ENCODE measurements around the gene DOK5. TPM values are rescaled to one million over a fixed set of nuclear protein-coding genes. Genes with fewer than 3 reads are reported as not detected.
A peak's percentile ranks its signal among the peaks of the same experiment; 100 is the strongest.

The DOK5 gene
- total and polyA plus RNA-seq, 2 of the 8 experiments (the other 6 are each of a cell fraction or from before 2014, with no cell fraction given): 8.9 to 15.0 TPM

DNA sequence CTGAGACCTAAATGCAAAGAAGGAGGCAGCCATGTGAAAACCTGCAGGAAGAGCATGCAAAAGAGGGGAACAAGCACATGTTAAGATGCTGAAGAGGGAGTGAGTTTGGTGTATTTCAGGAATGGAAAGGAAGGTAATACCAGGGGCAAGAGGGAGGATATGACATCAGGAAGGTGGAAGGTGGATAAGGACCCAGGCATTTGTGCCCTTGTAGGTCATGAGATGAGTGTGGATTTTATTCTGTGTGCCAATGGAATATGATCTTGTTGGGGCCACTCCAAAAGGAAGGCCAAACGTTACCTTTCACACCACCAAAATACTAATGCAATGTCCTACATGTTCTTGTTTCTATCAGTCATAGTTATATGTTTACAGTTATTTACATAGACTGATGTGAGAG, 17.2 kb upstream of the DOK5 start:
- Histone ChIP-seq H3K56ac (replicated peaks; ENCODE audit: insufficient read length, low read depth, low read length) (no peak overlapping the region), H4K91ac (replicated peaks; ENCODE audit: insufficient read length, low read length) (no peak overlapping the region), H3K4me1 (replicated peaks in 1 of 4; ENCODE audit: control insufficient read depth in 3 of 4, insufficient read depth in 4 of 4, low read length in 3 of 4) (no peaks in the 10 kb centered on the region), H3K36me3 (ENCODE audit: control insufficient read depth in 2 of 4, insufficient read depth in 4 of 4, low read length in 3 of 4) (no peaks in the 10 kb centered on the region), H3K4me3 (ENCODE audit: extremely low read depth in 1 of 4, insufficient read depth in 2 of 4, low read depth in 3 of 4, low read length in 4 of 4) (no peak overlapping the region), H4K20me1 (replicated peaks in 1 of 2; ENCODE audit: control insufficient read depth in 1 of 2, insufficient read depth in 2 of 2, low read length in 2 of 2) (no peaks in the 10 kb centered on the region), H2BK15ac (ENCODE audit: low read length) (no peak overlapping the region), H3K23ac (ENCODE audit: insufficient read length) (no peak overlapping the region), H2AK5ac (ENCODE audit: low read depth, low read length) (no peak overlapping the region), H4K5ac (ENCODE audit: insufficient read length, low read depth, low read length) (no peak overlapping the region), H2BK5ac (ENCODE audit: low read depth, low read length) (no peak overlapping the region), H3K79me1 (ENCODE audit: low read depth, low read length) (no peaks in the 10 kb centered on the region), H3K4ac (replicated peaks; ENCODE audit: insufficient read length, low read depth, low read length) (no peak overlapping the region), H3K9ac (replicated peaks in 1 of 4; ENCODE audit: extremely low read depth in 1 of 4, low read depth in 3 of 4, low read length in 3 of 4) (no peak overlapping the region), H3K4me2 (ENCODE audit: insufficient read depth in 1 of 2, low read depth in 2 of 2, low read length in 2 of 2) (no peak overlapping the region), H3K27me3 (replicated peaks in 1 of 4; ENCODE audit: control insufficient read depth in 3 of 4, extremely low read depth in 1 of 4, insufficient read depth in 3 of 4, low read length in 3 of 4) (no peaks in the 10 kb centered on the region), H2AFZ (ENCODE audit: low read length) (0 out of 2 replicates have a peak overlapping the region, but pooled peaks have one; percentile 41), H3K9me3 (ENCODE audit: insufficient read depth in 2 of 2, low read depth in 1 of 2, low read length in 1 of 2) (peaks cover 0 to 4% of the 10 kb centered on the region in 2 experiments; a peak in 2 of 4 replicates), H3K23me2 (ENCODE audit: low read depth, low read length) (no peaks in the 10 kb centered on the region), H2BK12ac (ENCODE audit: low read depth, low read length) (no peak overlapping the region), H3K14ac (ENCODE audit: insufficient read length) (no peak overlapping the region), H2BK20ac (ENCODE audit: low read length) (no peak overlapping the region), H3K79me2 (ENCODE audit: control insufficient read depth in 1 of 2, insufficient read depth in 2 of 2, low read length in 2 of 2) (no peaks in the 10 kb centered on the region), H2BK120ac (replicated peaks; ENCODE audit: low read depth, low read length) (no peak overlapping the region), H3K27ac (ENCODE audit: low read depth, low read length) (no peak overlapping the region), H4K8ac (ENCODE audit: extremely low read depth, insufficient read depth, low read length) (no peak overlapping the region), H3K18ac (ENCODE audit: extremely low read depth, low read length) (no peak overlapping the region)
- no peak for DNase-seq (ENCODE audit: low read depth in 1 of 2, low spot score in 2 of 2)
- no peak for FAIRE-seq
- CTCF ChIA-PET (ENCODE audit: partially characterized antibody): interaction anchor here (1.1 kb wide), 1 partner anchor 13 kb away, joined by 3 read pairs; no protein-coding TSS in a partner anchor
- WGBS, 2 experiments (ENCODE audit: extremely low coverage in 1 of 2, insufficient coverage in 1 of 2, insufficient read length in 1 of 2, insufficient replicate concordance in 2 of 2, low coverage in 1 of 2, low lambda C conversion rate in 2 of 2, missing lambda C conversion rate in 1 of 2): 81% methylated on average over 1 of the region's 1 CpG; no CpG with 5 or more reads in 1 of the 2 experiments
- POLR2A ChIA-PET (ENCODE audit: partially characterized antibody): no interaction called here
- TF ChIP-seq SP4 (IDR thresholded peaks at IDR 0.05; ENCODE audit: low read length): no peak
- no peak for TF ChIP-seq RAD21 (IDR thresholded peaks at IDR 0.05 in 1 of 2, conservative IDR thresholded peaks at IDR 0.05 in 1 of 2; ENCODE audit: low read depth in 2 of 2, low read length in 2 of 2)
- no peak for TF ChIP-seq KDM4A (IDR thresholded peaks at IDR 0.05; ENCODE audit: low read depth, low read length, severe bottlenecking)
- no peak for TF ChIP-seq GTF2F1 (IDR thresholded peaks at IDR 0.05; ENCODE audit: borderline replicate concordance, low read depth, low read length)
- TF ChIP-seq TCF12 (IDR thresholded peaks at IDR 0.05; ENCODE audit: low read depth, low read length): no peak
- TF ChIP-seq MAFK (IDR thresholded peaks at IDR 0.05; ENCODE audit: low read depth, low read length): no peak
- TF ChIP-seq, protein P1, sequence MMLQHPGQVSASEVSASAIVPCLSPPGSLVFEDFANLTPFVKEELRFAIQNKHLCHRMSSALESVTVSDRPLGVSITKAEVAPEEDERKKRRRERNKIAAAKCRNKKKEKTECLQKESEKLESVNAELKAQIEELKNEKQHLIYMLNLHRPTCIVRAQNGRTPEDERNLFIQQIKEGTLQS (IDR thresholded peaks at IDR 0.05; ENCODE audit: insufficient read depth, low read depth, low read length): no peak
- no peak for TF ChIP-seq ASH2L (IDR thresholded peaks at IDR 0.05; ENCODE audit: low read length)
- TF ChIP-seq SIX5 (IDR thresholded peaks at IDR 0.05; ENCODE audit: low read depth, low read length): no peak
- TF ChIP-seq, protein P2, sequence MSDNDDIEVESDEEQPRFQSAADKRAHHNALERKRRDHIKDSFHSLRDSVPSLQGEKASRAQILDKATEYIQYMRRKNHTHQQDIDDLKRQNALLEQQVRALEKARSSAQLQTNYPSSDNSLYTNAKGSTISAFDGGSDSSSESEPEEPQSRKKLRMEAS (IDR thresholded peaks at IDR 0.05): no peak
- TF ChIP-seq BCL11A (IDR thresholded peaks at IDR 0.05; ENCODE audit: low read depth in 2 of 2, low read length in 2 of 2): no peak
- TF ChIP-seq SIRT6 (IDR thresholded peaks at IDR 0.05; ENCODE audit: low read length): no peak
- TF ChIP-seq FOSL1 (IDR thresholded peaks at IDR 0.05; ENCODE audit: insufficient read depth, low read depth, low read length): no peak
